ENCODE measurements around the gene DGKB.
"Not testable (repeated sequence)": the region's sequence is repeated elsewhere in the genome, so short reads cannot be mapped to it uniquely, and the experiment has no call there.

DGKB gene

DNA sequence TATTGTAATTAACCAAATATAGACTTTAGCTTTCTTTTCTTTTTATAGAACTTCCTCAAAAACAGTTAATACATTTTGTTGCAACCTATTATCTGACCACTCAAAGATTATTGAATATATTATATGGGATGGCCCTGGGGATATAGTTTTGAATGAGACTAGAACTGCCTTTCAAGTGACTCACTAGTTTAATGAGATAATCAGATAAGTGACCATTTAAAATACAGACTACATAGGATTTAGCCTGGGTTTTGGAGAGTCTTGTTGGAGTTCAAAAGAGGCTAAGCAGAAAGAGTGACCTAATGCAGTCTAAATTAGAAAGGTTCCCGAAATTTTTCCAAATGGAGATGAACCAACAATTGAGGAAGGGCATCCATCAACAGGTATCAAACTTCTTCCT, 607.9 kb downstream of the DGKB start:
- DNase-seq (ENCODE audit: extremely low read depth, low read depth) = no peak
- TF ChIP-seq, protein P1, sequence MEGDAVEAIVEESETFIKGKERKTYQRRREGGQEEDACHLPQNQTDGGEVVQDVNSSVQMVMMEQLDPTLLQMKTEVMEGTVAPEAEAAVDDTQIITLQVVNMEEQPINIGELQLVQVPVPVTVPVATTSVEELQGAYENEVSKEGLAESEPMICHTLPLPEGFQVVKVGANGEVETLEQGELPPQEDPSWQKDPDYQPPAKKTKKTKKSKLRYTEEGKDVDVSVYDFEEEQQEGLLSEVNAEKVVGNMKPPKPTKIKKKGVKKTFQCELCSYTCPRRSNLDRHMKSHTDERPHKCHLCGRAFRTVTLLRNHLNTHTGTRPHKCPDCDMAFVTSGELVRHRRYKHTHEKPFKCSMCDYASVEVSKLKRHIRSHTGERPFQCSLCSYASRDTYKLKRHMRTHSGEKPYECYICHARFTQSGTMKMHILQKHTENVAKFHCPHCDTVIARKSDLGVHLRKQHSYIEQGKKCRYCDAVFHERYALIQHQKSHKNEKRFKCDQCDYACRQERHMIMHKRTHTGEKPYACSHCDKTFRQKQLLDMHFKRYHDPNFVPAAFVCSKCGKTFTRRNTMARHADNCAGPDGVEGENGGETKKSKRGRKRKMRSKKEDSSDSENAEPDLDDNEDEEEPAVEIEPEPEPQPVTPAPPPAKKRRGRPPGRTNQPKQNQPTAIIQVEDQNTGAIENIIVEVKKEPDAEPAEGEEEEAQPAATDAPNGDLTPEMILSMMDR (IDR thresholded peaks at IDR 0.05; ENCODE audit: low read depth, low read length) = no peak

DNA sequence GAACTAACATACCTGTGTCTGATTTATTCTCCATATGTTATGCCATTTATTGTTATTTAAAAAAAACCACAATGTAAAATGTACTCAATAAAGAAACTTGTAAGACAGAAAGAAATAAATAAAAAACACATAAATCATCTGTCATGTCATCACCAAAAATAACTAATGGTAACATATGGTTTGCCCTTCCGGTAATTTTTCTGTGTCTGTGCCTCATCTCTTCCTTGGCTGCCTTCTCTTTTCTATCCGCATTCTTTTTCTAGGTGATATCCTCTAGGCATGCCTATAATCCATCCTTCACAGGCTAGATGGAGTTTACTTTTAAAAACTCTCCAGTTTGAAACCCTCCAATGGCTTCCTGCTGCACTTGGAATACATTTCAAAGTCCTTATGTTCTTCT, 609.1 kb downstream of the DGKB start:
- TF ChIP-seq, protein P1 (IDR thresholded peaks at IDR 0.05; ENCODE audit: low read depth, low read length) = no peak
- DNase-seq (ENCODE audit: extremely low read depth, low read depth) = no peak

DNA sequence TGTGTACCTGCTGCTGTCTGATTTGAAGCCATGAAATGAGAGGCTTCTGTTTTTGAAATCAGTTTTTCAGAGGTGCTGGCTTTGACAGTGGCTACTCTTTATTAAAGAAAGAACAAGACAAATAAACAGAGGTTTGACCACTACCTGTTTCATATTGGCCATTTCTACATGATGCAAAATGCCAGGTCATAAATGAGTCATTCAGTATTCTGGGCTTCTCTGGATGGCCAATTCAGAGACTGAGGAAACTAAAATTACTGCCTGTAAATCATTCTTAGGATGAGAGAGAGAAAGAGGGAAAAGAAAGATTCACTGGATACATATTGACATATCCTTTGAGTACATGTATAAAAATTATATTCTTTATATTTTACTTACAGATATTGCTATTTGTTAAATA, 609.8 kb downstream of the DGKB start:
- no peak for DNase-seq (ENCODE audit: extremely low read depth, low read depth)
- TF ChIP-seq, protein P1 (IDR thresholded peaks at IDR 0.05; ENCODE audit: low read depth, low read length) = no peak

DNA sequence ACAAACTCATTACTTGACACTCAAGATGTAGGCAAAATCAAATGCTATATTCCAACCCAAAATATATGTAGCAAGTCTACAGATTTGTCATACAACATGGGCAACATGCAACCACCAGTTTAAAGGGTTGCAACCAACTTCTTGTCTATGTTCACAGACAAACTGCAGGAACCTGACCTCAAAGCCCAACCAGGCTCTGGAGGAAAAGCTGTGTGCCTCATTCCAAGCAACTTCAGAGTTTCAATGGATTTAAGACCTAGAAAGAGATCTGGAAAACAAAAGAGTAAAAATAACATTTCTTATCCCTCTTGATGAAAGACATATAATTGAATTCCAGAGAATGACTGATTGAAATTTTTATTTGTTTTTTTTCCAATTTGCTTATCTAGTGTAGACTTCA, 612.6 kb downstream of the DGKB start:
- DNase-seq (ENCODE audit: extremely low read depth, low read depth) = no peak

DNA sequence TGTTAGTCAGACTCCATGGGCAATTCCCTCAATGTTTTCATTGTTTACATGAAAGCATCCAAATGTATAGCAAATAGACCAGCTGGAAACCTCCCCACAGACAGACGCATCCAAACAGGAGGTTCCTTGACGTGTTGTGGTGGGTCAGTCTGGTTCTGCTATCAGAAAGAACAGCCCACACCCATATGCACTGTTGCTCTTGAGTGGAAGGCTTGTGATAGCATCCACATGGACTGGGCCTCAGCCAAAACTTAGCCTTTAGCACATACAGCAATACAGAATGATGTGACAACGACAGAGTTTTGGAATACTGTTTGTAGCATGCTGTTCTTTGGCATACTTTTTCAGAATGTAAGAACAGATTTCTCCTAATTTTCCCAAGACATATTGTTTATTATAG, 613.9 kb downstream of the DGKB start:
- TF ChIP-seq, protein P1 (IDR thresholded peaks at IDR 0.05; ENCODE audit: low read depth, low read length) = no peak
- no peak for DNase-seq (ENCODE audit: extremely low read depth, low read depth)

More for the DNA sequence above, 612.6 kb downstream of the DGKB start:
- TF ChIP-seq, protein P1 (IDR thresholded peaks at IDR 0.05; ENCODE audit: low read depth, low read length) = no peak

DNA sequence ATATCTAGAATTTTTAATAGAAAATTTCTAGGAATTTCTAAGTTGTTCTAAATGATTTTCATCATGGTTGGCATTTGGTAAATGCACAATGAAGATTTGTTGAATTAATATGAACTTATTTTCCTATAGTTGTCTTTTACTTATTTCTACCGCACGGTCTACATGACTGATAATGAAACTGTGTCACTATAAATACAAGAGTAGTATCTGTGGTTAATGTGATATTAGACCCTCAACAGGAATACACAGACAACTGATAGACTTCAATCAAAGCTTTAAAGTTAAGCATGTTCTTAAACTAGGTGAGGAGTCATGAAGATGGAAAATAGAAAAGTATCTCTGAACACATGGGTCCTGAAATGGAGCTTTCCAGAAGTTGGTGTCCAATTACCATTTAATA, 615.2 kb downstream of the DGKB start:
- DNase-seq (ENCODE audit: extremely low read depth, low read depth) = no peak
- TF ChIP-seq, protein P1 (IDR thresholded peaks at IDR 0.05; ENCODE audit: low read depth, low read length) = no peak

DNA sequence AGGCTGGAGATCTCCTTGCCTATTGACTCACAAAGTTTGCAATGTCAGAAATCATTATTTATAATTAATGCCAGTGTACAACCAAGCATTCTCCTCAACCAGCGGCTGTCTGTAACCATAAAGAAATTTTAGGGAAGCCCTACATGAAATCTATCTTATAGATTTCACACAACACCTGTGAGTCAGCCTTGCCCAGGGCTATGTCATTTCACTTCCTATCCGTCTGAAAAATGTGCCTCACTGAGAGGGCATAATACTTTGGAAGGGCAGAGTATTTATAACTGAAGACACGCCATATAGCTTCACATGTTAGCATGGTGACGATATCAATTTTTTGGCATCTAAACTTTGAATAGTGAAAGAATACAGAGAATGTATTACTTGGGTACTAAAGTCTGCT, 616.5 kb downstream of the DGKB start:
- TF ChIP-seq, protein P1 (IDR thresholded peaks at IDR 0.05; ENCODE audit: low read depth, low read length) = no peak
- DNase-seq (ENCODE audit: extremely low read depth, low read depth) = no peak

DNA sequence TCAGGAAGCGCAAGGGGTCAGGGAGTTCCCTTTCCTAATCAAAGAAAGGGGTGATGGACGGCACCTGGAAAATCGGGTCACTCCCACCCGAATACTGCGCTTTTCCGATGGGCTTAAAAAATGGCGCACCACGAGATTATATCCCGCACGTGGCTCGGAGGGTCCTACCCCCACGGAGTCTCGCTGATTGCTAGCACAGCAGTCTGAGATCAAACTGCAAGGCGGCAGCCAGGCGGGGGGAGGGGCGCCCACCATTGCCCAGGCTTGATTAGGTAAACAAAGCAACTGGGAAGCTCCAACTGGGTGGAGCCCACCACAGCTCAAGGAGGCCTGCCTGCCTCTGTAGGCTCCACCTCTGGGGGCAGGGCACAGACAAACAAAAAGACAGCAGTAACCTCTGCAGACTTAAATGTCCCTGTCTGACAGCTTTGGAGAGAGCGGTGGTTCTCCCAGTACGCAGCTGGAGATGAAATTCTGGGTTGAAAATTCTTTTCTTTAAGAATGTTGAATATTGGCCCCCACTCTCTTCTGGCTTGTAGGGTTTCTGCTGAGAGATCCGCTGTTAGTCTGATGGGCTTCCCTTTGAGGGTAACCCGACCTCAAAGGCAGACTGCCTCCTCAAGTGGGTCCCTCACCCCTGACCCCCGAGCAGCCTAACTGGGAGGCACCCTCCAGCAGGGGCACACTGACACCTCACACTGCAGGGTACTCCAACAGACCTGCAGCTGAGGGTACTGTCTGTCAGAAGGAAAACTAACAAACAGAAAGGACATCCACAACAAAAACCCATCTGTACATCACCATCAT, 623.3 kb downstream of the DGKB start:
- DNase-seq (ENCODE audit: extremely low read depth, low read depth) = not testable (repeated sequence)
